ENCODE measurements around the gene BLTP3B. TPM values are rescaled to one million over a fixed set of nuclear protein-coding genes. Genes with fewer than 3 reads are reported as not detected.
A peak's percentile ranks its signal among the peaks of the same experiment; 100 is the strongest.

Gene BLTP3B
- total and polyA plus RNA-seq, 2 of the 13 experiments (the other 11 are each of a cell fraction or from before 2014, with no cell fraction given) = 15.6 to 24.4 TPM

- TF ChIP-seq HOXA9 (CRISPR knock-in tag; IDR thresholded peaks at IDR 0.05; ENCODE audit: borderline replicate concordance) = no peak
- no peak for TF ChIP-seq ZNF564 (CRISPR knock-in tag; IDR thresholded peaks at IDR 0.05)
- TF ChIP-seq SNAI1 (CRISPR knock-in tag; IDR thresholded peaks at IDR 0.05; ENCODE audit: borderline replicate concordance) = no peak
- peak; percentile 37 for TF ChIP-seq ZNF777 (CRISPR knock-in tag; IDR thresholded peaks at IDR 0.05)
- peak; percentile 77 for TF ChIP-seq NR2C2 (CRISPR knock-in tag; IDR thresholded peaks at IDR 0.05; ENCODE audit: borderline replicate concordance)
- no peak for TF ChIP-seq ZNF260 (CRISPR knock-in tag; IDR thresholded peaks at IDR 0.05; ENCODE audit: borderline replicate concordance, low read depth)
- TF ChIP-seq ZNF580 (CRISPR knock-in tag; IDR thresholded peaks at IDR 0.05; ENCODE audit: borderline replicate concordance, low read depth) = peak; percentile 52; the same call in 1 of the 2 replicates
- no peak for TF ChIP-seq ARID3A (IDR thresholded peaks at IDR 0.05; ENCODE audit: low read depth, low read length)
- TF ChIP-seq ARNTL (CRISPR knock-in tag; IDR thresholded peaks at IDR 0.05) = peak; percentile 39; the same call in 1 of the 2 replicates
- TF ChIP-seq JUN (CRISPR knock-in tag; IDR thresholded peaks at IDR 0.05) = no peak
- no peak for TF ChIP-seq TRIM22 (IDR thresholded peaks at IDR 0.05)
- TF ChIP-seq ZBTB2 (CRISPR knock-in tag; IDR thresholded peaks at IDR 0.05; ENCODE audit: low read depth) = 0 out of 2 replicates have a peak, but pooled peaks have one; percentile 26
- no peak for TF ChIP-seq IRF1 (CRISPR knock-in tag; IDR thresholded peaks at IDR 0.05; ENCODE audit: low read depth)
- TF ChIP-seq ZNF33A (CRISPR knock-in tag; IDR thresholded peaks at IDR 0.05; ENCODE audit: borderline replicate concordance) = 0 out of 2 replicates have a peak, but pooled peaks have one; percentile 50
- TF ChIP-seq ZNF646 (CRISPR knock-in tag; IDR thresholded peaks at IDR 0.05) = no peak
Measured at GRCh38 chr12:100141998-100142850, 450 bp downstream of the BLTP3B start (continued).

Data from HepG2 (cell line).